AG09309 (cell line): ENCODE results near the gene HES1.

Experiments
- DNase-seq: peaks from one replicate; pipeline ENCODE4 v3.0.0-alpha.2; 2010; ENCODE audit warnings: low read depth
- H3K4me3 ChIP-seq: 2 replicates; pipeline ENCODE4 v1.5.1; 2011; ENCODE audit warnings: mild to moderate bottlenecking, low read depth, low read length, moderate library complexity; ENCODE audit not compliant: control insufficient read depth
- CTCF ChIP-seq: IDR thresholded peaks from 2 replicates; pipeline ENCODE4 v1.5.1; 2011; ENCODE audit warnings: mild to moderate bottlenecking, low read depth, low read length, inconsistent platforms; ENCODE audit not compliant: insufficient read depth, control insufficient read depth; ENCODE audit errors: missing control alignments

Gene HES1

DNA sequence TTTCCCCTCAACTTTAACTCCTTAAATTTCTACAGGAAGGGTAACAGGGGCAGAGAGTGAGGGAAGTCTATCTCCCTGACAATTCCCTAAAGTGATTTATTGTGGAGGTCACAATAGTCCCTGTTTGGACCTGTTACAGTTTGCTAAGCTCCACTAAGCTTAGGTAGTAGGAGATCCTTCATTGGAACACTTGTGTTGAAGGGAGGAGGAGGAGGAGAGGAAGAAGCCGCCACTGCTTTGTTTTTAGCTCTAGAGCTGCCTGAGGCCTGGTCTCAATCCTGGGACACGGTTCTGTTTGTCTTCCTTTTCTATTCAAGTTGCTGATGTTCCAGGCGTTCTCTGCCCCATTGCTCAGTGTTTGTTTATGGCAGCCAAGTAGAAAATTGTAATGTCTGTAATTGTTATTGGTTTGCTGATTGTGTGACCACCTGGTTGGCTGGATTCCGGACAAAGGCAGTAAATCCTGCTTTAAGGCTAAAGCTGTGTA, 48.4 kb downstream of the HES1 start:
- no peak overlapping the region for H3K4me3 ChIP-seq
- TF ChIP-seq CTCF = no peak
- no peak for DNase-seq

GRCh38 chr3:194184801-194185200, 48.9 kb downstream of the HES1 start:
- DNase-seq = no peak
- no peak overlapping the region for H3K4me3 ChIP-seq
- TF ChIP-seq CTCF = no peak

GRCh38 chr3:194185221-194185620, 49.3 kb downstream of the HES1 start:
- H3K4me3 ChIP-seq = no peak overlapping the region
- DNase-seq = no peak
- TF ChIP-seq CTCF = no peak

DNA sequence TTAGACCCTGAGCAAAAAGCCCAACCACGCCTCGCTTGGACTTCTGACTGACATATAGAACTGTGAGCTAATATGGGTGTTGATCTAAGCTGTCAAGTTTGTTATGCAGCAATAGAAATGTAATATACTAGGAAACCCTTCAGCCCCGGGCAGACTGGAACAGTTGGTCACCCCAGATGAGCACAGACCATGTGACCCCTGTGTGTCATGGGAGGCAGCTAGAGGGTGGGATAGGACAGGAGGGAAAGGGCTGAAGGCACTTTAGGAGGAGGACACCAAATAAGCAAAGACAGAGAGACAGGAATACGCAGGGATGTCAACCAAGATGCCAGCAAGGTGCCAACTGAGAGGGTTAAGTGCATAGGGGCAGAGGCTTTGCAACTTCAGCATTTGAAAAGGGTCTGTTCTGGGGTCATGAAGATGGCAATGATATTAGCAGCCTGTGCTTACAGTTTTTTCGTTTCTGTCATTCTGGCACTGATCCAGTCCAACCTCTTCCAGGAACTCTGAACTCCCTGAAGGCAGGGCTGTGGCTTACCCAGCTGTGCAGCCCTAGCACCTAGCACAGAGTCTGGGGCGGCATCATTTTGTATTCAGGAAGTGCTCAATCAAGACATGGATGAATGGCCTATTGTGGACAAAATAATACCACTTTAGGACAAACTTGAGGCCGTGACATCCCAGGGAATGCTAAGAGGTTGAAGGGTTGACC, 51.4 kb downstream of the HES1 start:
- no peak overlapping the region for H3K4me3 ChIP-seq
- no peak for DNase-seq
- TF ChIP-seq CTCF = no peak
